Ovary (tissue), 9 donors: ENCODE measurements around the gene ZSCAN22. TPM values are rescaled to one million over a fixed set of nuclear protein-coding genes. Genes with fewer than 3 reads are reported as not detected.

Experiments
- DNase-seq, 5 donors: peaks; one replicate each; pipeline ENCODE4 v3.0.0-alpha.2; 2019 to 2020
- H3K27ac ChIP-seq, 2 donors: fragments of 200-600 bp; one replicate each; pipeline versions ENCODE4 v1.5.1 to v1.8.0; 2019 to 2022
- H3K27me3 ChIP-seq: fragments of 200-600 bp; one replicate; pipeline ENCODE4 v1.8.0; 2022
- H3K36me3 ChIP-seq: fragments of 200-600 bp; sonication (generic); one replicate; pipeline ENCODE4 v1.5.1; 2019
- H3K4me1 ChIP-seq: one replicate; pipeline ENCODE4 v1.8.1; 2013; ENCODE audit warnings: mild to moderate bottlenecking, moderate library complexity; ENCODE audit not compliant: insufficient read depth
- H3K4me3 ChIP-seq: fragments of 200-600 bp; sonication (generic); one replicate; pipeline ENCODE4 v1.5.1; 2017
- H3K9me3 ChIP-seq, 2 donors: fragments of 200-600 bp in 1 of 2; sonication (generic) in 1 of 2; one replicate each; pipeline versions ENCODE4 v1.5.1 to v1.8.1; 2013 to 2019; ENCODE audit warnings: mild to moderate bottlenecking in 1 of 2, moderate library complexity in 1 of 2
- CTCF ChIP-seq, 3 donors: fragments of 450-650 bp in 2 of 3; fragments of 200-600 bp in 1 of 3; IDR thresholded peaks; one replicate each; pipeline versions ENCODE4 v1.5.1 to v1.8.0; 2016 to 2022; ENCODE audit warnings: antibody characterized with exemption in 3 of 3, mild to moderate bottlenecking in 1 of 3
- EP300 ChIP-seq: sonication (generic); formaldehyde crosslinking; IDR thresholded peaks from one replicate; pipeline ENCODE4 v1.6.1; 2017; ENCODE audit warnings: antibody characterized with exemption
- POLR2A ChIP-seq: fragments of 450-650 bp; IDR thresholded peaks from one replicate; pipeline ENCODE4 v1.6.1; 2017; ENCODE audit warnings: antibody characterized with exemption, mild to moderate bottlenecking, moderate library complexity
- WGBS, 3 donors: extraction: QIAGEN DNeasy Blood & Tissue Kit in 1 of 3; methylation state at CpG; one replicate each; pipeline versions ENCODE4 v1.1.5 to v1.1.7; 2013 to 2017; 5-methylcytosine and 5-hydroxymethylcytosine counted together
- intact Hi-C, 4 donors: fragments of 100-400 bp; cut with DNase I; formaldehyde crosslinking; loops; one replicate each; pipeline versions ENCODE4 v1.11.0 to v1.15.1; 2022 to 2023
- polyA plus RNA-seq, 2 donors: library from polyadenylated mRNA; stranded (reverse); fragments of 200-250 nt in 1 of 2; fragments of 350-450 nt in 1 of 2; fragmentation: Illumina TruSeq in 1 of 2; extraction: RNeasy Lipid Tissue Mini Kit (QIAGEN cat#74804) in 1 of 2; gene quantifications; one replicate each; pipeline ENCODE4 v1.2.3, GENCODE V29; 2013 to 2014
- total RNA-seq, 7 donors: library from RNA; depleted of rRNA in 2 of 7; stranded (reverse); fragments of >200 nt in 2 of 7; fragmentation: NEBNext Ultra II Directional in 3 of 7; extraction: Animal tissue kit (Norgen Biotek cat#: 25700) in 3 of 7; gene quantifications; one replicate each; pipeline versions ENCODE4 v1.1.0 to v1.2.4, GENCODE V29; 2016 to 2023
- donor health status: DM: no; HTN: no; CAD: no; lungs with moderate emphysema.
- donor health status: DM: no; HTN: no; CAD: no.
- donor health status: Bipolar disorder and iron deficiency.
- donor health status: DM: yes; HTN: yes; CAD: no.
- donor health status: DM: no; HTN: no; CAD: no.
- donor health status: DM: yes; HTN: yes; CAD: no.

The ZSCAN22 gene
- total and polyA plus RNA-seq, 9 donors: 1.1 to 6.1 (median 4.1) TPM

DNA sequence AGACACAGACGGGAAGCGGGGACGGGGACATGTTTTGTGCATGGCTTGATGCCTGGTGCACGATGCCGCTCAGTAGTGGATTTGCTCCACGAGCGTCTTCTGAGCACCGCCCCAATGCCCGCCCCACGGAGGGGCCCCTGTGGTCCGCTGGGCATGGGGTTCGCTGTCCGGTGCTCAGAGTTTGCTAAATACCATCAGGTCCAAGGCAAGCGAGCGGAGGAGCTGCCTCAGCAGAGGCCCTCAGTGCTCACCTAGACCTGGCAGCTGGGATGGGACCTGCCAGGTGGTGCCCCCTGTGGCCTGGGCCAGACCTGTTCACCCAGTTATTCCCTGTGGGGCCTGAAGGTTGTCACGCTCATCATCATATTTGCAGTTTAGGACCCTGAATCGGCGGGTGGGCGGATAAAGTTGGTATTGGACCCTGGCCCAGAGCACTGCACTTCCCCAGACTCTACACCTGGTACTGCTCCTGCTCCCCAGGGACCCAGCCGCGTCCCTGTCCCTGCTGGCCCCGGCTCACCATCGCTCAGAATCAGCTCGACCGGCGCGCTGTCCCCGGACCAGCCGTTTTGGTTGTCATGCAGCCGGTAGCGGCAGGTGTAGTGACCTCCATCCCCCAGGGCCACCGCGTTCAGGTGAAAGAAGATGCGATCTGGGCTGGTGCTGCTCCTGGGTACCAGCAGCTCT is 24.2 kb downstream of the ZSCAN22 start:
- intact Hi-C loops: no loop called here
- no peaks in the 10 kb centered on the region for H3K4me1 ChIP-seq
- no peaks in the 10 kb centered on the region for H3K27me3 ChIP-seq
- H3K9me3 ChIP-seq: no peaks in the 10 kb centered on the region
- TF ChIP-seq EP300 (no peak), POLR2A (no peak), CTCF (IDR thresholded peaks at IDR 0.05) (no peak)
- H3K27ac ChIP-seq: no peak overlapping the region
- H3K36me3 ChIP-seq: no peaks in the 10 kb centered on the region
- H3K4me3 ChIP-seq: no peak overlapping the region
- DNase-seq: no peak
- 65 to 76% (median 71%) methylated on average over 34 of the region's 34 CpGs for WGBS, 3 donors

DNA sequence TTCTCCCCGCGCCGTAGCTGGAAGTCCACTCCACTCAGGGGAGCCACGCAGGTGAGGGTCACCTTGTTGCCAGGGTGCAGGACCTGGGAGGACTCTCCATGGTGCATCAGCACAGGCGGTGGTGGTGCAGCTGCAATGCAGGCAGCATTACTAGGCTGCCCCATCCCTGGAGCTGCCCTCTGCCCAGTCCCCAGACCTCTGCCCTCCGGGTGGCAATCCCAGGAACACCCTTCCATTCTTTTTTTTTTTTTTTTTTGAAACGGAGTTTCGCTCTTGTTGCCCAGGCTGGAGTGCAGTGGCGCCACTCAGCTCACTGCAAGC is 24.7 kb downstream of the ZSCAN22 start:
- H3K9me3 ChIP-seq: no peaks in the 10 kb centered on the region
- H3K4me3 ChIP-seq: no peak overlapping the region
- TF ChIP-seq EP300 (no peak), CTCF (IDR thresholded peaks at IDR 0.05) (no peak), POLR2A (no peak)
- H3K4me1 ChIP-seq: no peaks in the 10 kb centered on the region
- no peak overlapping the region for H3K27ac ChIP-seq
- intact Hi-C loops: no loop called here
- WGBS, 3 donors: 85 to 94% (median 88%) methylated on average over 9 of the region's 9 CpGs
- H3K27me3 ChIP-seq: no peaks in the 10 kb centered on the region
- no peak for DNase-seq
- no peaks in the 10 kb centered on the region for H3K36me3 ChIP-seq

- no peak for DNase-seq
- Histone ChIP-seq H3K4me1 (no peaks in the 10 kb centered on the region), H3K36me3 (no peaks in the 10 kb centered on the region), H3K9me3 (no peaks in the 10 kb centered on the region), H3K27me3 (no peaks in the 10 kb centered on the region), H3K27ac (no peak overlapping the region), H3K4me3 (no peak overlapping the region)
- intact Hi-C loops: no loop called here
- TF ChIP-seq POLR2A: no peak
- TF ChIP-seq CTCF (IDR thresholded peaks at IDR 0.05): no peak
- TF ChIP-seq EP300: no peak
- WGBS, 3 donors: 74 to 86% (median 81%) methylated on average over 22 to 23 of the region's 23 CpGs
Observed at GRCh38 chr19:58351990-58352755, 25.4 kb downstream of the ZSCAN22 start.

DNA sequence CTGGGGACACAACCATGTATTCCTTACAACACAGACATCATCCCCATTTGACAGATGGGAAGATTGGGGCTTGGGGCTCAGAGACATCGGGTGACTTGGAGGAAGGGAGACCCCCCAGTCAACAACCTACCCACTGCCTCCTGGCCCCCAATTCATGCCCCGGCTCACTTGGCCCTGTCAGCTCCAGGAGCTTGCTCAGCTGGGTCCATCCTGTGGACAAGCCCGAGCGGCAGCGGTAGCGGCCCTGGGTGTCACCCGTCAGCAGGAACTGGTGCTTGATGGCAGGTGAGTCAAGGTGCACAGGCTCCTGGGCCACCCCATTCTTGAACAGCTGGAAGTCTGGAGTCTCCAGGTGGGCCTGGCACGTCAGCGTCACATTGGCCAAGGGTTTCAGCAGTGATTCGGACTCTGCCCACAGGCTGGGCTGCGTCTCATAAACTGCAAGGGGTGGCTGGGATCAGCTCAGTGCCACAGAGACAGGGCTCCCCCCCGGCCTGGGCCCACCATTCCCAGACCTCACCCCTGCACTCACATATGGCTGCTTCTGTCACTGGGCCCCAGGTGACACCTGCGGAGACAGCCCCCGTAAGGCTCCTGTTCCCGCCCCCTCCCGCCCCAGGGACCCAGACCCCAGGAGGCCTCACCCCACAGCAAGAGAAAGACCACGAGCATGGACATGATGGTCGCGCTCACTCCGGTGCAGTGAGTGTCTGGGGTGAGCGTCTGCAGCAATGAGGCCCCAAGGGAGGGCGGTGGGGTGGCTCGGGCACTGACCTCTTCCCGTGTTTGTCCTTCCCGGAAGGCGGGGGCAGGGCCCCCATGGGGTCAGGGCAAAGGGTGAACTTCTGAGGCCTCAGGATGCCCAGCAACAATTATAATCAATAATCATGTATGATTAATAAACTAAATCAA is 26.2 kb downstream of the ZSCAN22 start, which contains the start of gene A1BG:
Gene A1BG, minus strand, starts transcription at position 733 of the 912 bp plus-strand sequence. Its CDS starts 55 bp downstream, at position 678.
- WGBS, 3 donors: 73 to 84% (median 80%) methylated on average over 26 of the region's 26 CpGs
- TF ChIP-seq EP300 (no peak), CTCF (IDR thresholded peaks at IDR 0.05) (no peak), POLR2A (no peak)
- no peak within 1 kb of the TSS for H3K4me3 ChIP-seq
- H3K27me3 ChIP-seq: no peaks in the 10 kb centered on the region
- no peak within 1 kb of the TSS for H3K27ac ChIP-seq
- no peaks in the 10 kb centered on the region for H3K36me3 ChIP-seq
- H3K4me1 ChIP-seq: no peaks in the 10 kb centered on the region
- no peaks in the 10 kb centered on the region for H3K9me3 ChIP-seq
- intact Hi-C loops: no loop called here
- DNase-seq: no peak
